Omental fat pad (tissue), 4 donors: Measurements from ENCODE around the gene DYNC2I2. TPM values are rescaled to one million over a fixed set of nuclear protein-coding genes. Genes with fewer than 3 reads are reported as not detected.

Source experiments
- ATAC-seq: fragments of 150-250 bp; one replicate; pipeline ENCODE4 v1.9.1; 2016; ENCODE audit warnings: mild to moderate bottlenecking, moderate library complexity; ENCODE audit not compliant: low FRiP score
- DNase-seq: peaks from one replicate; pipeline ENCODE4 v3.0.0-alpha.2; 2019; ENCODE audit warnings: low spot score
- total RNA-seq, 4 donors: library from RNA; depleted of rRNA; stranded (reverse); fragments of >200 nt; gene quantifications; one replicate each; pipeline ENCODE4 v1.1.0, GENCODE V29; 2016
- TF ChIP-seq, protein P1 (sequence below), 3 donors: fragments of 450-650 bp; IDR thresholded peaks; one replicate each; pipeline ENCODE4 v1.5.1; 2016 to 2017; ENCODE audit warnings: antibody characterized with exemption in 3 of 3, mild to moderate bottlenecking in 3 of 3, moderate library complexity in 2 of 3

DYNC2I2 gene
- total RNA-seq, 4 donors from 2014 or later, result 12.8 to 24.7 (median 21.3) TPM

DNA sequence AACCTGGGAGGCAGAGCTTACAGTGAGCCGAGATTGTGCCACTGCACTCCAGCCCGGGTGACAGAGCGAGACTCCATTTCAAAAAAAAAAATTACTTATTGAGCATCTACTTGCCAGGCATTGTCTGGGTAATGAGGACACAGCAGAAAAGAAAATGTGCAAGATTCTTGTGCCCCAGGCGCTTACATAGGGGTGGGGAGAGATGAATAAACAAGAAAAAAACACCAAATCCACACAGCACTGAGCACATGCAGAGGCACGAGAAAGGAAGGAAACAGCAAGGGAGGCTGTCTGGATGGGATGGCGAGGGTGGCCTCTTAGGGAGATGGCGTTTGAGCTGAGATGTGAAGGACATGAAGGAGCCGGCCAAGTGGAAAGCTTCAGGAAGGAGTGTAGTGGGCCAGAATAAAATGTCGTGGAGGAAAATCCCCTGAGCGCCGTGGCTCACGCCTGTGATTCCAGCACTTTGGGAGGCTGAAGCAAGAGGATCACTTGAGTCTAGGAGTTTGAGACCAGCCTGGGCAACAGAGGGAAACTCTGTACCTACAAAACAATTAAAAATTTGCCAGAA is 13.9 kb downstream of the DYNC2I2 start:
- ATAC-seq, result no peak
- TF ChIP-seq, protein P1, sequence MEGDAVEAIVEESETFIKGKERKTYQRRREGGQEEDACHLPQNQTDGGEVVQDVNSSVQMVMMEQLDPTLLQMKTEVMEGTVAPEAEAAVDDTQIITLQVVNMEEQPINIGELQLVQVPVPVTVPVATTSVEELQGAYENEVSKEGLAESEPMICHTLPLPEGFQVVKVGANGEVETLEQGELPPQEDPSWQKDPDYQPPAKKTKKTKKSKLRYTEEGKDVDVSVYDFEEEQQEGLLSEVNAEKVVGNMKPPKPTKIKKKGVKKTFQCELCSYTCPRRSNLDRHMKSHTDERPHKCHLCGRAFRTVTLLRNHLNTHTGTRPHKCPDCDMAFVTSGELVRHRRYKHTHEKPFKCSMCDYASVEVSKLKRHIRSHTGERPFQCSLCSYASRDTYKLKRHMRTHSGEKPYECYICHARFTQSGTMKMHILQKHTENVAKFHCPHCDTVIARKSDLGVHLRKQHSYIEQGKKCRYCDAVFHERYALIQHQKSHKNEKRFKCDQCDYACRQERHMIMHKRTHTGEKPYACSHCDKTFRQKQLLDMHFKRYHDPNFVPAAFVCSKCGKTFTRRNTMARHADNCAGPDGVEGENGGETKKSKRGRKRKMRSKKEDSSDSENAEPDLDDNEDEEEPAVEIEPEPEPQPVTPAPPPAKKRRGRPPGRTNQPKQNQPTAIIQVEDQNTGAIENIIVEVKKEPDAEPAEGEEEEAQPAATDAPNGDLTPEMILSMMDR (IDR thresholded peaks at IDR 0.05), result no peak

DNA sequence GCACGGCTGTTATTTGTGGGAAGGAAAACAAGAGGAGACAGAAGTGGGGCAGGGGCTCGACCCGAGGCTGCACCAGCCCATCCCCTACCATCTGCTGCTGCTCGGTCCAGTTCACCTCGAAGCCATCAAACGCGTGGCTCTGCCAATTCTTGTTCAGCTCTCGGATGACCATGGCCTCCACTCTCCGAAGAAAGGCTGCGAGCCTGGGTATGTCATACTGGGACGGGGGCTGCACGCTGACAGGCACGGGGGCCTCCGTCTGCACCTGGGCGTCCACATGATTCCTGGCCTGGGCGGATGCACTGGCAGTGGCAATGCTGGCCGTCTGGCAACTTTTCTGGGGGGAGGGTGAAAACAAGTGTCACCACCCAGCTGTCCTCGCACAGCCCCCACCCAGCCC is 16.0 kb downstream of the DYNC2I2 start:
- ATAC-seq (no peak), DNase-seq (no peak)
- TF ChIP-seq, protein P1 (IDR thresholded peaks at IDR 0.05), result no peak

More for the DNA sequence above, 13.9 kb downstream of the DYNC2I2 start:
- DNase-seq, result no peak

DNA sequence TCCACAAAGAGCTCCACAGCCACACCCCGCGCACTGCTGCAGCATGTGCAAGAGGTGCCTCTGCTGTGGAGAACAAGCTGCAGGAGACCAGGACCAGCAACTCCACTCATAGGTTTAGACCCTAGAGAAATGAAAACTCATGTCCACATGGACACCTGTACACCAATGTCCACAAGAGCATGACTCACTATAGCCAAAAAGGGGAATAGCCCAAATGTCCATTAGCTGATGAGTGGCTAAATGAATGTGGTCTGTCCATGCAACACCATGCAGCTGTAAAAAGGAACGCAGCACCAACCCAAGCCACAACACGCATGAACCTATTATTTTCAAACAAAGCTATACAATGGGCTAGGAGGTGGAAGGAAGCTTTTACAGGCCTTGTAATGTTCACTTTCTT is 18.1 kb downstream of the DYNC2I2 start:
- DNase-seq (no peak), ATAC-seq (no peak)
- TF ChIP-seq, protein P1 (IDR thresholded peaks at IDR 0.05), result no peak

DNA sequence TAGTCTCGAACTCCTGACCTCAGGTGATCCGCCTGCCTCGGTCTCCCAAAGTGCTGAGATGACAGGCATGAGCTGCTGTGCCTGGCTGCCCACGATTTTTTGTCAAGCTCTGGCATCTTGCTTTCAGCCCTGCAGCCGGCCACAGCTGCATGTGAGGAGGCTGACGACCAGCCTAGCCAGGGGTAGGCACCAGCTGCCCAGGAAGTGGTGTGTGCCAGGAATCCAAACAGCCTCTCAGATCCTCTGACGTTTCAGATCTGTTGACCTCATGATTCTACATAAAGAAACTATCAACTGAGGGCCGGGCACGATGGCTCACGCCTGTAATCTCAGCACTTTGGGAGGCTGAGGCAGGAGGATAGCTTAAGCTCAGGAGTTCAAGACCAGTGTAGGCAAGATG is 19.0 kb downstream of the DYNC2I2 start:
- TF ChIP-seq, protein P1 (IDR thresholded peaks at IDR 0.05), result no peak
- ATAC-seq (no peak), DNase-seq (no peak)

DNA sequence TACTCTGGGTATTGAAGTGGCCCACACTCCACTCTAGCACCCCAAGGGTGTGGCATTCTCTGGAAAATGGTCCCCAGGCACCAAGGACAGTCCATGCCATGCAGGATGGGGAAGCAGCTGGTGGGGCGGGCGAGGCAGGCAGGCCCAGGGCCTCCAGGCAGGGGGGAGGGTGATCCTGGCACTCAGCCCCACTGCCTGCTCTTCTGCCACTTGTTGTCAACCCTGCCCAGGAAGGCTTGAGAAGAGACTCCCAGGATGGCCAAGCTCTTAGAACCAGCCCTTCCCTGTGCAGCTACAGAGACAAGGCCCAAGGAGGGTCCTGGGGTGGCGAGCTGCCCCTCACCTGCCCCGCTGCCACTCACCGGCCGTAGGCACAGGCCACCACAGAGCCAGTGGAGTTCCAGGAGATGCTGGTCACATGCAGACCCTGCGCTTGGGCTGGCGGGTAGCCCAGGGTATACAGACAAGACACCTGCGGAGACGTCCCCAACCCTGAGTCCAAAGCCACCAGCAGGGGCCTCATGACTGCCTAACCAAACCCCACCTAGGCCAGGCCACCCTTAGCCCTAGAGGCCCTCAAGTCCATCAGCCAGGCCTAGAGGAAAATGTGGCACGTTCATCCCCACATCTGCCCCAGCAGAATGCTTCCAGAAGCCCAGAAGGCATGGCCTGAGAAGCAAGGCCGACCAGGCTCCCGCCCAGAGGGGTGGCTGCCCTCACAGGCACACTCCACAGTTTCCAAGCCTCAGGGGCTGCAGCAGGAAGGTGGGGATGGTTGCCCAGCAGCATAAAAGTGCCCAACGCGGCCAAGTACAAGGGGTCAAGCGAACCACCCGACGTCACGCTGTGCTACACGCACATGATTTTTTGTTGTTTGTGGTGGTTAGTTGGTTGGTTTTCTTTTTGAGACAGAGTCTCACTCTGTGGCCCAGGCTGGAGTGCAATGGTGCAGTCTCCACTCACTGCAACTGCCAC is 19.8 kb downstream of the DYNC2I2 start:
- no peak for DNase-seq
- TF ChIP-seq, protein P1 (IDR thresholded peaks at IDR 0.05), result no peak
- ATAC-seq, result no peak

DNA sequence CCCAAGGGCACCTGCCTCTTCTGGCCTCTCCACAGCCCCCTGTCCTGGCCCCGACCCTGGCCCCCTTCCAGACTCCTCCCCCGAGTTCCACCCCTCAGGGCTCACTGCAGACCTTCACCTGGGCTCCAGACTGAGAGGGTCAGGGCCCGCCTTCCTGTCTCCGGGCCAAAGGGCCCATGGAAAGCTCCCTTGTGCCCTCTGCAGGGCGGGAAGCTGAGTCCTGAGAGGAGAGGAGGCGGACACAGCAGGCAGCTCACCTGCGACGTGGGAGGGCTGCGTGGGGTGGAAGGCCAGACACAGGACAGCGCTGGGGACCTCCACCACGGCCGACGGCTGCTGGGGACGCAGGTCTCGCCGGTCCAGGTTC is 20.6 kb downstream of the DYNC2I2 start:
- DNase-seq (no peak), ATAC-seq (peak; percentile 4)

More for the DNA sequence above, 20.6 kb downstream of the DYNC2I2 start:
- TF ChIP-seq, protein P1 (IDR thresholded peaks at IDR 0.05), result no peak
